GM12878 (cell line): ENCODE measurements around the gene NLRC5. TPM values are rescaled to one million over a fixed set of nuclear protein-coding genes. Genes with fewer than 3 reads are reported as not detected.
"Not testable (repeated sequence)": the region's sequence is repeated elsewhere in the genome, so short reads cannot be mapped to it uniquely, and the experiment has no call there.

Experiments used
- ATAC-seq: fragments of 200-7000 bp; cut with Tn5 transposase; 3 replicates; pipeline ENCODE4 v1.9.1; 2020; ENCODE audit warnings: mild to moderate bottlenecking, moderate library complexity
- BruUV-seq: library from RNA; stranded (reverse); fragments of 400-500 nt; replicated peaks from 2 replicates; lab custom pipeline; 2021; lab: Mats Ljungman, UMichigan
- CTCF ChIA-PET: fragments of 300-600 bp; sonication (Branson Sonifier 250); formaldehyde crosslinking; extraction: SDS; loops from one replicate; lab custom pipeline; 2021; ENCODE audit warnings: inconsistent platforms; lab: Yijun Ruan, JAX
- POLR2A ChIA-PET: fragments of 350-600 bp; formaldehyde crosslinking; extraction: SDS; loops from one replicate; lab custom pipeline; 2021; ENCODE audit warnings: inconsistent platforms; lab: Charles Lee
- RAD21 ChIA-PET: fragments of 300-600 bp; sonication (Branson Sonifier 250); formaldehyde crosslinking; loops from one replicate; lab custom pipeline; 2023; ENCODE audit warnings: antibody characterized with exemption; ENCODE audit not compliant: unreplicated experiment; lab: Charles Lee
- SMC1A ChIA-PET: fragments of 300-600 bp; sonication (Branson Sonifier 250); formaldehyde crosslinking; loops from one replicate; lab custom pipeline; 2023; ENCODE audit not compliant: unreplicated experiment, uncharacterized antibody; lab: Charles Lee
- DNase-seq: peaks from one replicate; pipeline ENCODE4 v3.0.0-alpha.2; 2011; ENCODE audit warnings: low read depth, low spot score
- FAIRE-seq: peaks from 3 replicates; lab custom pipeline; 2011; peaks lifted over from hg19 to GRCh38; lab: Jason Lieb, UNC
- H2AFZ ChIP-seq: 2 replicates; pipeline ENCODE4 v1.6.0; 2011; ENCODE audit warnings: low read depth, low read length, control low read depth; ENCODE audit not compliant: control insufficient read depth
- H3K27ac ChIP-seq: 2 replicates; pipeline ENCODE4 v1.5.1; 2011; ENCODE audit warnings: control low read depth; ENCODE audit not compliant: control insufficient read depth, insufficient read depth
- H3K27me3 ChIP-seq, 2 experiments: replicated peaks in 1 of 2; 2 replicates each; pipeline versions ENCODE4 v1.6.0 to v1.6.1; 2011; ENCODE audit warnings: low read length in 1 of 2; ENCODE audit not compliant: control insufficient read depth in 2 of 2, insufficient read depth in 2 of 2
- H3K36me3 ChIP-seq, 2 experiments: 2 replicates each; pipeline ENCODE4 v1.5.1; 2011; ENCODE audit warnings: low read length in 1 of 2; ENCODE audit not compliant: control insufficient read depth in 2 of 2, insufficient read depth in 2 of 2
- H3K4me1 ChIP-seq: 2 replicates; pipeline ENCODE4 v1.6.1; 2011; ENCODE audit warnings: mild to moderate bottlenecking, low read length, moderate library complexity, mixed read lengths; ENCODE audit not compliant: control insufficient read depth, insufficient read depth
- H3K4me2 ChIP-seq: 2 replicates; pipeline ENCODE4 v1.6.0; 2011; ENCODE audit warnings: control low read depth; ENCODE audit not compliant: control insufficient read depth, insufficient read depth
- H3K4me3 ChIP-seq: fragments of 200-600 bp; sonication (generic); 2 replicates; pipeline ENCODE4 v1.5.1; 2016
- H3K79me2 ChIP-seq: 2 replicates; pipeline ENCODE4 v1.6.0; 2011; ENCODE audit warnings: low read length; ENCODE audit not compliant: control insufficient read depth, insufficient read depth
- H3K9ac ChIP-seq: 2 replicates; pipeline ENCODE4 v1.8.0; 2011; ENCODE audit warnings: low read length, control low read depth, mixed read lengths; ENCODE audit not compliant: control insufficient read depth, insufficient read depth
- H3K9me3 ChIP-seq: replicated peaks from 3 replicates; pipeline ENCODE4 v1.5.1; 2011; ENCODE audit warnings: mild to moderate bottlenecking, low read length; ENCODE audit not compliant: control insufficient read depth, insufficient read depth
- H4K20me1 ChIP-seq: 2 replicates; pipeline ENCODE4 v1.6.0; 2011; ENCODE audit not compliant: control insufficient read depth, insufficient read depth
- EED ChIP-seq: sonication (generic); IDR thresholded peaks from 2 replicates; pipeline ENCODE4 v1.6.1; 2016; ENCODE audit warnings: antibody characterized with exemption, low read depth
- JUNB ChIP-seq: IDR thresholded peaks from 2 replicates; pipeline ENCODE4 v1.6.1; 2016; ENCODE audit warnings: antibody characterized with exemption, mild to moderate bottlenecking
- POLR2AphosphoS2 ChIP-seq: IDR thresholded peaks from 2 replicates; pipeline ENCODE4 v1.6.1; 2011; ENCODE audit warnings: low read depth, mild to moderate bottlenecking, low read length, improper control_type of control experiment, moderate library complexity
- SUZ12 ChIP-seq: fragments of 200-600 bp; sonication (generic); IDR thresholded peaks from one replicate; pipeline ENCODE4 v1.6.1; 2018; ENCODE audit warnings: antibody characterized with exemption, mild to moderate bottlenecking; ENCODE audit not compliant: unreplicated experiment
- ZNF384 ChIP-seq: IDR thresholded peaks from 2 replicates; pipeline ENCODE4 v1.6.1; 2012; ENCODE audit warnings: low read depth, mild to moderate bottlenecking, low read length, improper control_type of control experiment, borderline replicate concordance
- ZNF622 ChIP-seq: fragments of 450-650 bp; IDR thresholded peaks from 2 replicates; pipeline ENCODE4 v1.6.1; 2017; ENCODE audit warnings: mild to moderate bottlenecking, inconsistent platforms
- WGBS: methylation state at CpG from one replicate; pipeline ENCODE4 v1.1.6; 2016; ENCODE audit warnings: low lambda C conversion rate; ENCODE audit not compliant: insufficient replicate concordance, insufficient coverage; ENCODE audit errors: missing lambda C conversion rate; 5-methylcytosine and 5-hydroxymethylcytosine counted together
- in situ Hi-C: fragments of 300-500 bp; cut with MboI; formaldehyde crosslinking; loops from 9 replicates; pipeline ENCODE4 v1.14.3; 2018; ENCODE audit warnings: mixed read lengths
- intact Hi-C: fragments of 100-400 bp; cut with micrococcal nuclease; formaldehyde crosslinking; loops from one replicate; pipeline ENCODE4 v1.14.2; 2022; ENCODE audit not compliant: unreplicated experiment
- polyA plus RNA-seq, 11 experiments: library from polyadenylated mRNA; depleted of rRNA in 4 of 11; unstranded in 6 of 11; stranded (reverse) in 5 of 11; fragments of >200 nt; fragmentation: Nextera tagmentation in 4 of 11; fragmentation: Illumina TruSeq in 1 of 11; extraction: Ambion mirVana in 4 of 11; extraction: Trizol in 1 of 11; gene quantifications; 1 replicate in 1 of 11; 2 replicates in 10 of 11; pipeline versions ENCODE4 v1.2.1 to v1.2.3, GENCODE V29; 2011 to 2016; ENCODE audit warnings: inconsistent platforms in 2 of 11, missing spikeins in 2 of 11, low read depth in 1 of 11
- total RNA-seq, 4 experiments: library from RNA; depleted of rRNA in 3 of 4; stranded (reverse); fragments of >200 nt in 3 of 4; fragmentation: Illumina TruSeq in 1 of 4; extraction: Trizol in 1 of 4; gene quantifications; 2 replicates each; pipeline versions ENCODE4 v1.2.1 to v1.2.3, GENCODE V29; 2013 to 2021
- TF ChIP-seq, protein P1 (sequence below): IDR thresholded peaks from 2 replicates; pipeline ENCODE4 v1.6.1; 2012; ENCODE audit warnings: low read depth, low read length, improper control_type of control experiment
- TF ChIP-seq, protein P2 (sequence below), 3 experiments: IDR thresholded peaks in 2 of 3; conservative IDR thresholded peaks in 1 of 3; 2 replicates each; pipeline ENCODE4 v1.5.1; 2011; ENCODE audit warnings: low read depth in 3 of 3, low read length in 3 of 3, mild to moderate bottlenecking in 3 of 3, control low read depth in 2 of 3, moderate library complexity in 2 of 3, inconsistent platforms in 1 of 3, mixed read lengths in 1 of 3; ENCODE audit not compliant: control insufficient read depth in 2 of 3, insufficient read depth in 1 of 3; ENCODE audit errors: extremely low read depth in 1 of 3
- TF ChIP-seq, protein P3 (sequence below): fragments of 450-650 bp; IDR thresholded peaks from 2 replicates; pipeline ENCODE4 v1.6.1; 2018; ENCODE audit warnings: mild to moderate bottlenecking, low read depth, moderate library complexity; ENCODE audit not compliant: partially characterized antibody

NLRC5 gene
- total and polyA plus RNA-seq, 10 of the 15 experiments (the other 5 are each of a cell fraction or from before 2014, with no cell fraction given), result 13.1 to 105 (median 57.3) TPM

- in situ Hi-C loops, result no loop called here
Observed at GRCh38 chr16:56986361-56986760, 3.0 kb upstream of the NLRC5 start.

GRCh38 chr16:56986908-56987307 lies 2.4 kb upstream of the NLRC5 start:
- peak overlapping the region; percentile 79; the same call in 1 of the 2 replicates for H3K4me3 ChIP-seq
- H3K9ac ChIP-seq, H2AFZ ChIP-seq, intact Hi-C loops, H3K27me3 ChIP-seq, BruUV-seq, in situ Hi-C loops, H4K20me1 ChIP-seq, H3K9me3 ChIP-seq, DNase-seq, ATAC-seq, H3K36me3 ChIP-seq, H3K27ac ChIP-seq: not testable (repeated sequence)
- peak; percentile 65 for FAIRE-seq
- 100% methylated on average over 4 of the region's 4 CpGs for WGBS
- ChIA-PET POLR2A (interaction anchor here (1.1 to 15.9 kb wide), 6 partner anchors 9 to 59 kb away, joined by 7 to 343 read pairs (median 86); no protein-coding TSS in a partner anchor), RAD21 (interaction anchor here (5.0 to 22.4 kb wide), 4 partner anchors 15 to 59 kb away, joined by 35 to 473 read pairs (median 213); partner anchors contain the start of gene CETP), CTCF (interaction anchor here (1.1 to 19.4 kb wide), 9 partner anchors 9 to 124 kb away, joined by 3 to 420 read pairs (median 8); partner anchors contain the start of gene CETP), SMC1A (interaction anchor here (0.8 to 31.6 kb wide), 7 partner anchors 8 to 62 kb away, joined by 3 to 604 read pairs (median 24); partner anchors contain the start of gene CETP)
- H3K79me2 ChIP-seq, result peaks cover 50% of the 10 kb centered on the region
- peak overlapping the region; percentile 0; the same call in 1 of the 2 replicates for H3K4me2 ChIP-seq
- peaks cover 44% of the 10 kb centered on the region for H3K4me1 ChIP-seq

More at GRCh38 chr16:56986361-56986760, 3.0 kb upstream of the NLRC5 start:
- ChIA-PET RAD21 (interaction anchor here (5.0 to 22.4 kb wide), 4 partner anchors 15 to 59 kb away, joined by 35 to 473 read pairs (median 213); partner anchors contain the start of gene CETP), CTCF (interaction anchor here (1.1 to 19.4 kb wide), 7 partner anchors 10 to 124 kb away, joined by 3 to 420 read pairs (median 8); partner anchors contain the start of gene CETP), POLR2A (interaction anchor here (1.0 to 15.9 kb wide), 6 partner anchors 10 to 69 kb away, joined by 3 to 343 read pairs (median 86); no protein-coding TSS in a partner anchor), SMC1A (interaction anchor here (2.0 to 31.6 kb wide), 5 partner anchors 17 to 59 kb away, joined by 6 to 604 read pairs (median 111); partner anchors contain the start of gene CETP)
- Histone ChIP-seq H3K36me3 (no peaks in the 10 kb centered on the region), H3K4me3 (0 out of 2 replicates have a peak overlapping the region, but pooled peaks have one; percentile 79), H3K9ac (no peak overlapping the region), H3K79me2 (peaks cover 45% of the 10 kb centered on the region), H3K27me3 (no peaks in the 10 kb centered on the region), H3K4me2 (peak overlapping the region; percentile 19), H3K27ac (peak overlapping the region; percentile 54), H3K4me1 (peaks cover 46% of the 10 kb centered on the region), H2AFZ (no peak overlapping the region), H4K20me1 (no peaks in the 10 kb centered on the region), H3K9me3 (no peaks in the 10 kb centered on the region)
- no peak for DNase-seq
- no peak for FAIRE-seq
- TF ChIP-seq, protein P1, sequence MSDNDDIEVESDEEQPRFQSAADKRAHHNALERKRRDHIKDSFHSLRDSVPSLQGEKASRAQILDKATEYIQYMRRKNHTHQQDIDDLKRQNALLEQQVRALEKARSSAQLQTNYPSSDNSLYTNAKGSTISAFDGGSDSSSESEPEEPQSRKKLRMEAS, result no peak
- no peak for TF ChIP-seq ZNF622
- no peak for TF ChIP-seq JUNB
- TF ChIP-seq ZNF384, result no peak
- no peak for TF ChIP-seq SUZ12
- TF ChIP-seq POLR2AphosphoS2, result no peak
- no peak for TF ChIP-seq EED
- TF ChIP-seq, protein P2, sequence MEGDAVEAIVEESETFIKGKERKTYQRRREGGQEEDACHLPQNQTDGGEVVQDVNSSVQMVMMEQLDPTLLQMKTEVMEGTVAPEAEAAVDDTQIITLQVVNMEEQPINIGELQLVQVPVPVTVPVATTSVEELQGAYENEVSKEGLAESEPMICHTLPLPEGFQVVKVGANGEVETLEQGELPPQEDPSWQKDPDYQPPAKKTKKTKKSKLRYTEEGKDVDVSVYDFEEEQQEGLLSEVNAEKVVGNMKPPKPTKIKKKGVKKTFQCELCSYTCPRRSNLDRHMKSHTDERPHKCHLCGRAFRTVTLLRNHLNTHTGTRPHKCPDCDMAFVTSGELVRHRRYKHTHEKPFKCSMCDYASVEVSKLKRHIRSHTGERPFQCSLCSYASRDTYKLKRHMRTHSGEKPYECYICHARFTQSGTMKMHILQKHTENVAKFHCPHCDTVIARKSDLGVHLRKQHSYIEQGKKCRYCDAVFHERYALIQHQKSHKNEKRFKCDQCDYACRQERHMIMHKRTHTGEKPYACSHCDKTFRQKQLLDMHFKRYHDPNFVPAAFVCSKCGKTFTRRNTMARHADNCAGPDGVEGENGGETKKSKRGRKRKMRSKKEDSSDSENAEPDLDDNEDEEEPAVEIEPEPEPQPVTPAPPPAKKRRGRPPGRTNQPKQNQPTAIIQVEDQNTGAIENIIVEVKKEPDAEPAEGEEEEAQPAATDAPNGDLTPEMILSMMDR (IDR thresholded peaks at IDR 0.05 in 2 of 3, conservative IDR thresholded peaks at IDR 0.05 in 1 of 3; ENCODE audit: control insufficient read depth in 2 of 3, extremely low read depth in 1 of 3, insufficient read depth in 1 of 3, low read depth in 3 of 3, low read length in 3 of 3), result no peak
- TF ChIP-seq, protein P3, sequence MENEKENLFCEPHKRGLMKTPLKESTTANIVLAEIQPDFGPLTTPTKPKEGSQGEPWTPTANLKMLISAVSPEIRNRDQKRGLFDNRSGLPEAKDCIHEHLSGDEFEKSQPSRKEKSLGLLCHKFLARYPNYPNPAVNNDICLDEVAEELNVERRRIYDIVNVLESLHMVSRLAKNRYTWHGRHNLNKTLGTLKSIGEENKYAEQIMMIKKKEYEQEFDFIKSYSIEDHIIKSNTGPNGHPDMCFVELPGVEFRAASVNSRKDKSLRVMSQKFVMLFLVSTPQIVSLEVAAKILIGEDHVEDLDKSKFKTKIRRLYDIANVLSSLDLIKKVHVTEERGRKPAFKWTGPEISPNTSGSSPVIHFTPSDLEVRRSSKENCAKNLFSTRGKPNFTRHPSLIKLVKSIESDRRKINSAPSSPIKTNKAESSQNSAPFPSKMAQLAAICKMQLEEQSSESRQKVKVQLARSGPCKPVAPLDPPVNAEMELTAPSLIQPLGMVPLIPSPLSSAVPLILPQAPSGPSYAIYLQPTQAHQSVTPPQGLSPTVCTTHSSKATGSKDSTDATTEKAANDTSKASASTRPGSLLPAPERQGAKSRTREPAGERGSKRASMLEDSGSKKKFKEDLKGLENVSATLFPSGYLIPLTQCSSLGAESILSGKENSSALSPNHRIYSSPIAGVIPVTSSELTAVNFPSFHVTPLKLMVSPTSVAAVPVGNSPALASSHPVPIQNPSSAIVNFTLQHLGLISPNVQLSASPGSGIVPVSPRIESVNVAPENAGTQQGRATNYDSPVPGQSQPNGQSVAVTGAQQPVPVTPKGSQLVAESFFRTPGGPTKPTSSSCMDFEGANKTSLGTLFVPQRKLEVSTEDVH, result no peak
- no peak for ATAC-seq
- intact Hi-C loops, result no loop called here
- no TSS peak for BruUV-seq
- 0% methylated on average over 1 of the region's 1 CpG for WGBS
